HEK293 (cell line): ENCODE results near the gene KANK3.
A peak's percentile ranks its signal among the peaks of the same experiment; 100 is the strongest.

Experiments
- CTCF ChIA-PET: fragments of 350-600 bp; formaldehyde crosslinking; extraction: SDS; loops from one replicate; lab custom pipeline; 2021; ENCODE audit warnings: antibody characterized with exemption; lab: Yijun Ruan, JAX
- POLR2A ChIA-PET: fragments of 300-600 bp; formaldehyde crosslinking; extraction: SDS; loops from one replicate; lab custom pipeline; 2020; ENCODE audit warnings: antibody characterized with exemption, inconsistent platforms; lab: Yijun Ruan, JAX
- H3K27ac ChIP-seq: fragments of 200-500 bp; sonication (Bioruptor generic); 2 replicates; pipeline ENCODE4 v1.5.1; 2014; ENCODE audit warnings: low read depth, low read length, control low read depth, inconsistent platforms; ENCODE audit errors: extremely low read depth
- H3K36me3 ChIP-seq, 2 experiments: fragments of 200-500 bp in 1 of 2; sonication (Bioruptor generic) in 1 of 2; 1 replicate in 1 of 2; 2 replicates in 1 of 2; pipeline ENCODE4 v1.5.1; 2014 to 2017; ENCODE audit warnings: inconsistent platforms in 2 of 2, low read length in 2 of 2; ENCODE audit not compliant: control insufficient read depth in 2 of 2, insufficient read depth in 1 of 2
- H3K4me1 ChIP-seq: fragments of 200-500 bp; sonication (Bioruptor generic); 2 replicates; pipeline ENCODE4 v1.5.1; 2014; ENCODE audit warnings: mild to moderate bottlenecking, low read length, inconsistent platforms; ENCODE audit not compliant: control insufficient read depth, insufficient read depth
- H3K4me3 ChIP-seq: 2 replicates; pipeline ENCODE4 v1.5.1; 2011; ENCODE audit warnings: low read depth, mild to moderate bottlenecking, control low read depth, low read length, moderate library complexity
- H3K9me3 ChIP-seq: fragments of 200-500 bp; sonication (Bioruptor generic); 2 replicates; pipeline ENCODE4 v1.5.1; 2014; ENCODE audit warnings: low read depth, low read length, inconsistent platforms; ENCODE audit not compliant: control insufficient read depth, insufficient read depth
- KLF16 ChIP-seq: fragments of 450-650 bp; formaldehyde crosslinking; IDR thresholded peaks from 2 replicates; pipeline ENCODE4 v1.5.1; 2017; ENCODE audit warnings: missing biosample characterization, missing genetic modification characterization
- KLF8 ChIP-seq: fragments of 450-650 bp; formaldehyde crosslinking; IDR thresholded peaks from 2 replicates; pipeline ENCODE4 v1.5.1; 2016; ENCODE audit warnings: missing biosample characterization, missing genetic modification characterization
- KLF9 ChIP-seq: fragments of 450-650 bp; formaldehyde crosslinking; IDR thresholded peaks from 2 replicates; pipeline ENCODE4 v1.5.1; 2016; ENCODE audit warnings: missing biosample characterization, missing genetic modification characterization, low read depth
- PATZ1 ChIP-seq: fragments of 450-650 bp; formaldehyde crosslinking; IDR thresholded peaks from 2 replicates; pipeline ENCODE4 v1.5.1; 2016; ENCODE audit warnings: missing biosample characterization, missing genetic modification characterization
- SCRT2 ChIP-seq: fragments of 450-650 bp; formaldehyde crosslinking; IDR thresholded peaks from 2 replicates; pipeline ENCODE4 v1.5.1; 2016; ENCODE audit warnings: missing biosample characterization, missing genetic modification characterization
- SP3 ChIP-seq: fragments of 450-650 bp; formaldehyde crosslinking; IDR thresholded peaks from 2 replicates; pipeline ENCODE4 v1.5.1; 2016; ENCODE audit warnings: missing biosample characterization, missing genetic modification characterization
- WT1 ChIP-seq: fragments of 450-650 bp; formaldehyde crosslinking; IDR thresholded peaks from 2 replicates; pipeline ENCODE4 v1.5.1; 2016; ENCODE audit warnings: missing biosample characterization, missing genetic modification characterization
- ZBTB44 ChIP-seq: fragments of 450-650 bp; IDR thresholded peaks from 2 replicates; pipeline ENCODE4 v1.5.1; 2018; ENCODE audit warnings: missing biosample characterization, mild to moderate bottlenecking, missing genetic modification characterization
- ZBTB8A ChIP-seq: fragments of 450-650 bp; formaldehyde crosslinking; IDR thresholded peaks from 2 replicates; pipeline ENCODE4 v1.5.1; 2016; ENCODE audit warnings: missing biosample characterization, missing genetic modification characterization
- ZNF133 ChIP-seq: fragments of 450-650 bp; formaldehyde crosslinking; IDR thresholded peaks from 2 replicates; pipeline ENCODE4 v1.5.1; 2016; ENCODE audit warnings: missing biosample characterization, missing genetic modification characterization
- ZNF202 ChIP-seq: fragments of 450-650 bp; formaldehyde crosslinking; IDR thresholded peaks from 2 replicates; pipeline ENCODE4 v1.5.1; 2016; ENCODE audit warnings: missing biosample characterization, missing genetic modification characterization, borderline replicate concordance
- ZNF26 ChIP-seq: fragments of 450-650 bp; formaldehyde crosslinking; IDR thresholded peaks from 2 replicates; pipeline ENCODE4 v1.5.1; 2016; ENCODE audit warnings: missing biosample characterization, missing genetic modification characterization
- ZNF335 ChIP-seq: fragments of 450-650 bp; formaldehyde crosslinking; conservative IDR thresholded peaks from 2 replicates; pipeline ENCODE4 v1.5.1; 2016; ENCODE audit warnings: missing biosample characterization, missing genetic modification characterization
- ZNF341 ChIP-seq: fragments of 450-650 bp; formaldehyde crosslinking; IDR thresholded peaks from 2 replicates; pipeline ENCODE4; 2016; ENCODE audit warnings: low read depth, missing biosample characterization, missing genetic modification characterization
- ZNF501 ChIP-seq: fragments of 450-650 bp; formaldehyde crosslinking; IDR thresholded peaks from 2 replicates; pipeline ENCODE4 v1.5.1; 2016; ENCODE audit warnings: missing biosample characterization, missing genetic modification characterization
- ZNF585B ChIP-seq: fragments of 450-650 bp; formaldehyde crosslinking; IDR thresholded peaks from 2 replicates; pipeline ENCODE4 v1.5.1; 2016; ENCODE audit warnings: missing biosample characterization, missing genetic modification characterization
- ZNF600 ChIP-seq: fragments of 450-650 bp; formaldehyde crosslinking; IDR thresholded peaks from 2 replicates; pipeline ENCODE4 v1.5.1; 2016; ENCODE audit warnings: missing biosample characterization, missing genetic modification characterization
- ZNF658 ChIP-seq: fragments of 450-650 bp; formaldehyde crosslinking; IDR thresholded peaks from 2 replicates; pipeline ENCODE4; 2016; ENCODE audit warnings: missing biosample characterization, missing genetic modification characterization
- ZNF747 ChIP-seq: fragments of 450-650 bp; formaldehyde crosslinking; IDR thresholded peaks from 2 replicates; pipeline ENCODE4 v1.5.1; 2016; ENCODE audit warnings: missing biosample characterization, missing genetic modification characterization
- ZNF776 ChIP-seq: fragments of 450-650 bp; formaldehyde crosslinking; IDR thresholded peaks from 2 replicates; pipeline ENCODE4 v1.5.0; 2017; ENCODE audit warnings: missing biosample characterization, missing genetic modification characterization, borderline replicate concordance

The KANK3 gene

GRCh38 chr19:8392017-8392591 is 49.0 kb upstream of the KANK3 start:
- ChIA-PET POLR2A (interaction anchor here (0.6 to 1.5 kb wide), 3 partner anchors 25 to 1314 kb away, joined by 3 read pairs; no protein-coding TSS in a partner anchor), CTCF (interaction anchor here (0.6 to 6.5 kb wide), 6 partner anchors 19 to 70 kb away, joined by 3 to 57 read pairs (median 4); partner anchors contain the start of genes MARCHF2 and RPS28)
- TF ChIP-seq ZNF776 (tag by site-specific recombination): no peak
- TF ChIP-seq ZNF26 (tag by site-specific recombination): no peak
- TF ChIP-seq ZNF335: no peak
- no peak for TF ChIP-seq ZNF133 (tag by site-specific recombination)
- no peak for TF ChIP-seq ZNF585B (tag by site-specific recombination)
- TF ChIP-seq WT1 (tag by site-specific recombination): no peak
- TF ChIP-seq ZNF658 (tag by site-specific recombination): no peak
- TF ChIP-seq, all 188 proteins: peak for 0
- Histone ChIP-seq H3K4me3 (no peak overlapping the region), H3K4me1 (peaks cover 3% of the 10 kb centered on the region; the same call in 1 of the 2 replicates), H3K36me3 (peaks cover 0 to 2% of the 10 kb centered on the region in 2 experiments; a peak in 1 of 3 replicates), H3K27ac (no peak overlapping the region), H3K9me3 (no peaks in the 10 kb centered on the region)

- H3K27ac ChIP-seq: no peak overlapping the region
- POLR2A ChIA-PET: interaction anchor here (0.6 to 1.9 kb wide), 14 partner anchors 10 to 1313 kb away, joined by 3 to 24 read pairs (median 6); partner anchors contain the start of genes ANGPTL4, HNRNPM, MARCHF2 and NDUFA7
- TF ChIP-seq SCRT2 (peak; percentile 42; the same call in 1 of the 2 replicates), ZNF341 (no peak)
- TF ChIP-seq, all 188 proteins: peak for 1
- no peaks in the 10 kb centered on the region for H3K9me3 ChIP-seq
- H3K4me3 ChIP-seq: peak overlapping the region; percentile 23; the same call in 1 of the 2 replicates
- peaks cover 3% of the 10 kb centered on the region; the same call in 1 of the 2 replicates for H3K4me1 ChIP-seq
- peaks cover 0 to 3% of the 10 kb centered on the region in 2 experiments; a peak in 1 of 3 replicates for H3K36me3 ChIP-seq
- CTCF ChIA-PET: interaction anchor here (0.6 to 6.5 kb wide), 5 partner anchors 20 to 44 kb away, joined by 3 to 57 read pairs (median 4); partner anchors contain the start of gene MARCHF2
Observed at GRCh38 chr19:8391198-8392016, 48.3 kb upstream of the KANK3 start.

- peaks cover 3% of the 10 kb centered on the region; the same call in 1 of the 2 replicates for H3K4me1 ChIP-seq
- H3K27ac ChIP-seq: peak overlapping the region; percentile 98
- H3K9me3 ChIP-seq: no peaks in the 10 kb centered on the region
- POLR2A ChIA-PET: interaction anchor here (0.6 to 1.9 kb wide), 21 partner anchors 10 to 1291 kb away, joined by 3 to 24 read pairs (median 5); partner anchors contain the start of genes ANGPTL4, HNRNPM, MARCHF2 and NDUFA7
- H3K36me3 ChIP-seq: peaks cover 0 to 3% of the 10 kb centered on the region in 2 experiments; a peak in 1 of 3 replicates
- CTCF ChIA-PET: interaction anchor here (0.6 to 6.5 kb wide), 2 partner anchors 37 to 128 kb away, joined by 3 to 57 read pairs; no protein-coding TSS in a partner anchor
- peak overlapping the region; percentile 97 for H3K4me3 ChIP-seq
- peak; percentile 94 for TF ChIP-seq KLF9
- no peak for TF ChIP-seq ZNF202 (tag by site-specific recombination)
- TF ChIP-seq ZBTB44 (tag by site-specific recombination): no peak
- TF ChIP-seq ZBTB8A: no peak
- TF ChIP-seq KLF8: peak; percentile 88
- peak; percentile 57; the same call in 1 of the 2 replicates for TF ChIP-seq KLF16 (tag by site-specific recombination)
- no peak for TF ChIP-seq ZNF747 (tag by site-specific recombination)
- no peak for TF ChIP-seq ZNF501 (tag by site-specific recombination)
- TF ChIP-seq PATZ1 (tag by site-specific recombination): peak; percentile 28; the same call in 1 of the 2 replicates
- TF ChIP-seq ZNF600 (tag by site-specific recombination): no peak
- no peak for TF ChIP-seq ZNF26 (tag by site-specific recombination)
- peak; percentile 76 for TF ChIP-seq SP3
Observed at GRCh38 chr19:8390617-8390981, 47.5 kb upstream of the KANK3 start.
